Peyer's patch (tissue), 4 donors: ENCODE data around the gene LAD1.

Experiments used
- CTCF ChIP-seq, 6 experiments: fragments of 450-650 bp in 4 of 6; fragments of 200-600 bp in 2 of 6; sonication (generic) in 1 of 6; IDR thresholded peaks; one replicate each; pipeline ENCODE4 v1.5.1; 2017 to 2019; ENCODE audit warnings: antibody characterized with exemption in 6 of 6, mild to moderate bottlenecking in 3 of 6, moderate library complexity in 1 of 6
- POLR2A ChIP-seq, 2 donors: fragments of 450-650 bp; IDR thresholded peaks; one replicate each; pipeline ENCODE4 v1.5.1; 2017; ENCODE audit warnings: antibody characterized with exemption in 2 of 2, mild to moderate bottlenecking in 2 of 2, moderate library complexity in 2 of 2

GRCh38 chr1:201335174-201335870 lies 63.8 kb downstream of the LAD1 start:
- TF ChIP-seq CTCF (IDR thresholded peaks at IDR 0.05), result no peak
- TF ChIP-seq POLR2A (IDR thresholded peaks at IDR 0.05), result no peak
